Endometrium (tissue), 2 donors: ENCODE measurements around the gene NIPBL.
"Not testable (repeated sequence)": the region's sequence is repeated elsewhere in the genome, so short reads cannot be mapped to it uniquely, and the experiment has no call there.

Experiments
- FAIRE-seq: peaks from 2 replicates; lab custom pipeline; 2012; peaks lifted over from hg19 to GRCh38; lab: Jason Lieb, UNC
- donor health status: control.
- donor health status: control.

The NIPBL gene

GRCh38 chr5:37034955-37035354, 158.4 kb downstream of the NIPBL start:
- FAIRE-seq, result no peak

GRCh38 chr5:37037840-37038239, 161.3 kb downstream of the NIPBL start:
- no peak for FAIRE-seq

DNA sequence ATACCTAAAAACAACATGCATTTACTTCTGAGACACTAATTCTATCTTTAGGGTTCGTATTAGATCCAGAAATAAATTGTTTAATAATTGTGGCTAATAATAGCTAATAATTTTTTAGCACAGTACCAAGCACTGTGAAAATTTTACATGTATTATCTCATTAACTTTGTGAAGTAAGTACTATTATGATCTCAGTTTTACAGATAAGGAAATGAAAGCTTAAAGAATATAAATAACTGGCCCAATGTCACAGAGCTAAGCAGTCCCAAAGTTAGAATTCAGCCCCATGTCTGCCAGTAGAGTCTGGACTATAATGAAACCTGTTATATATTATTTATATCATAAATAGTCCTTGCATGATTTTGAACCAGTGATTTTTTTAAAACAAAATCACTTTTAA, 163.3 kb downstream of the NIPBL start:
- no peak for FAIRE-seq

- no peak for FAIRE-seq
Measured at GRCh38 chr5:37043693-37044092, 167.1 kb downstream of the NIPBL start.

GRCh38 chr5:37044120-37044519, 167.6 kb downstream of the NIPBL start:
- FAIRE-seq, result no peak

DNA sequence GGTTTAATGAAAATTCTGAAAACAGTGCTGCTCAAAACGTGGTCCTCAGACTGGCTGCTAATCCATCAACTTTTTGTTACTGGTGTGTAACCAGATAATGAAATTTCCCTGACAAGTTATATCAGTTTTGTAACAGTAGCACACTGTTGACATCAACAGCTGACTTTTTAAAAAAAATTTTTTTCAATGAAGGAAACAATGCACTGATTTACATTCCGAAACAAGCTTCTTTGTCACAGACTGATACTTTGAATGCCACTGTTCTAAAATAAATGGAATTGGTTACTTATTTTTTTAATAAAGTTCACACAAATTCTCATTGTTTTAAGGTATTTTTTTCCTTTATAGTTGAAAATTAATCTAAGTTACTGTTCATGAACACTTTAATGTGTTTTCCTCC, 169.1 kb downstream of the NIPBL start:
- FAIRE-seq, result no peak

GRCh38 chr5:37047947-37048346, 171.4 kb downstream of the NIPBL start:
- FAIRE-seq, result no peak

- no peak for FAIRE-seq
Measured at GRCh38 chr5:37054391-37054790, 177.8 kb downstream of the NIPBL start.

DNA sequence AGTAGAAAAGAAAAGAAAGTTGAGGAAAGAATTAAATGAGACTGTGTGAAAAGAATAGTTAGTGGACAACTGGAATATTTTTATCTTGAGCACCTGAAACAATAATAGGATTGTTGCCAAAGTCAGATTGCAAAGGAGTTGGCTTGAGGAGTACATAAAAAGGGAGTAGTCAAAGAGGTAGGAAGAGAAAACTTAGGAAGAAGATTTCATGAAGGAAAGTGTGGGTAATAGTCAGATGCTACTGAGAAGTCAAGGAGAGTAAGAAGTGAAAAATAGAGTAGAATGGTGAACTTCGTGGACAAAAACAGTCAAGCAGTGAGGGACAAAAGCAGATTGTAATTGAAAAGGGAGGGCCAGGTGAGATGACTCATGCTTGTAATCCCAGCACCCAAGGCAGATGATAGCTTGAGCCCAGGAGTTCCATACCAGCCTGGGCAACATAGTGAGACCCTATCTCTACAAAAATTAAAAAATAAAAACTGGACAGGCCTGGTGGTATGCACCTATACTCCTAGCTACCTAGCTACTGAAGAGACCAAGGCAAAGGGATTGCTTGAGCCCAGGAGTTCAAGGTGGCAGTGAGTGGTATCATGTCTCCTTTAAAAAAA, 178.9 kb downstream of the NIPBL start:
- no peak for FAIRE-seq

GRCh38 chr5:37056762-37057161, 180.2 kb downstream of the NIPBL start:
- FAIRE-seq, result no peak

- no peak for FAIRE-seq
Measured at GRCh38 chr5:37060030-37060429, 183.5 kb downstream of the NIPBL start.

DNA sequence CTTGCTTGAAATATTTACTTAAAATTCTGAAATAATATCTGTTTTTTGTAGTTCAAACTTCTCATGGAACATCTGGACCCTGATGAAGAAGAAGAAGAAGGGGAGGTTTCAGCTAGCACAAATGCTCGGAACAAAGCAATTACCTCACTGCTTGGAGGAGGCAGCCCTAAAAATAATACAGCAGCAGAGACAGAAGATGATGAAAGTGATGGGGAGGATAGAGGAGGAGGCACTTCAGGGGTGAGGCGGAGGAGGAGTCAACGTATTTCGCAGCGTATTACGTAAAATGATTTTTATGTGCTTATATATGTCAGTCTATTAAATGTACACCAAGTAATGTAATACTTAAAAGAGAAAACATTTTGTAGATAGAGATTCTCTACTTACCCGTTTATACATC, 187.2 kb downstream of the NIPBL start:
- FAIRE-seq, result no peak

- no peak for FAIRE-seq
Measured at GRCh38 chr5:37064442-37064841, 187.9 kb downstream of the NIPBL start.

DNA sequence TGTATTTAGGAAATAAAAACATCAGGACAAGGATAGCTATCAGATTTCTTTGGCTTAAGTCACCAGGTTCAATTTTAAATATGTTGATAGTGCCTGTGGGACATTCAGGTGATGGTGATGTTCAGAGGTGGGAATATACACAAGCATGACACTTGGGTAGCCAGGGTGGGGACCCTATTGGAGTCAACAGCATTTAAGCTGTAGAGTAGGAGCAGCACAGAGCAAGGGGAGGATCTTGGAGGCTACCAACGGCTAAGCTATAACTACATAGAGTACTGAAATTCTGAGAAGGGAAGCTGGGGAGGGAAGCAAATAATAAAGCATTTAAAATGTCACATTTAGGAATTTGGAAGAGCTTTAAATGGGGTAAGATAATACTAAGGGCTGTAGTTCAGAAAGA, 194.9 kb downstream of the NIPBL start:
- no peak for FAIRE-seq

GRCh38 chr5:37071901-37072581, 195.5 kb downstream of the NIPBL start:
- no peak for FAIRE-seq

DNA sequence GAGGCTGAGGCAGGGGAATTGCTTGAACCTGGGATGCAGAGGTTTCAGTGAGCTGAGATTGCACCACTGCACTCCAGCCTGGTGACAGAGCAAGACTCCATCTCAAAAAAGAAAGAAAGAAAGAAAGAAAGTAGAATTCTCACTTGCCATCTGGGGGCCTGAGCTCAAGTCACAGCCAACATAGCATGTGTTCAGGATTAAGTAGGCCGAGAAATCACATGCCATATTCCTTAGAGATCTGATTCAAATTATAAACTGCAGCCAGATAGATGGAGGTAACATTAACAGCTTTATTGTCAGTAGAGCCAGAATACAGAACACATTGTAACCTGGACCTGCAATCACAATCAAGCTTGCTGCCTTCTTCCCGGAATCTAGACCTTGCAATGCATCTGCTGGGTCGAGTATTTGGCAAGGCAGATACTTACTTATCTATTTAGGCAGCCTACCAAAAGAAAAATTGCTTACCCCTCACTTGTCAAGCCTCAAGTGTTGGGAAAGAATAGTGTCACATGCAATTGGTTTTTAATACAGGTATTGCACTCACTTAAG, 198.9 kb downstream of the NIPBL start:
- FAIRE-seq, result no peak

GRCh38 chr5:37077146-37077545, 200.6 kb downstream of the NIPBL start:
- FAIRE-seq, result no peak

- FAIRE-seq, result no peak
Measured at GRCh38 chr5:37080697-37081096, 204.1 kb downstream of the NIPBL start.

DNA sequence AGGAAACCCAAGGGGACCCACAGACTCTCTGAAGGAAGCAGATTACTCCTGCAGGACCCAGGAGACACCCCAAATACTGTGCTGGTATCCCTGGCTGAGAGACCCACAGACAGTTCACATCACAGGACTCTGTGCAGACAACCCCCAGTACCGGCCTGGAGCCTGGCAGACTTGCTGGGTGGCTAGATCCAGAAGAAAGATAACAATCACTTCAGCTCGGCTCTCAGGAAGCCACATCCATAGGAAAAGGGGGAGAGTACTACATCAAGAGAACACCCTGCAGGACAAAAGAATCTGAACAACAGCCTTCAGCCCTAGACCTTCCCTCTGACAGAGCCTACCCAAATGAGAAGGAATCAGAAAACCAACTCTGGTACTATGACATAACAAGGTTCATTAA, 206.4 kb downstream of the NIPBL start:
- FAIRE-seq, result not testable (repeated sequence)

DNA sequence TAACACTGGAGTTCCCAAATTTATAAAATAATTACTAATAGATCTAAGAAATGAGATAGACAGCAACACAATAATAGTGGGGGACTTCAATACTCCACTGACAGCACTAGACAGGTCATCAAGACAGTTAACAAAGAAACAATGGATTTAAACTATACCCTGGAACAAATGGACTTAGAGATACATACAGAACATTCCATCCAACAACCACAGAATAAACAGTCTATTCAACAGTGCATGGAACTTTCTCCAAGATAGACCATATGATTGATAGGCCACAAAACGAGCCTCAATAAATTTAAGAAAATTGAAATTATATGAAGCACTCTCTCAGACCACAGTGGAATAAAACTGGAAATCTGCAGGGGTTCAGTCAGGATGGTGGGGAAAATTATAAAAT, 209.5 kb downstream of the NIPBL start:
- not testable (repeated sequence) for FAIRE-seq

DNA sequence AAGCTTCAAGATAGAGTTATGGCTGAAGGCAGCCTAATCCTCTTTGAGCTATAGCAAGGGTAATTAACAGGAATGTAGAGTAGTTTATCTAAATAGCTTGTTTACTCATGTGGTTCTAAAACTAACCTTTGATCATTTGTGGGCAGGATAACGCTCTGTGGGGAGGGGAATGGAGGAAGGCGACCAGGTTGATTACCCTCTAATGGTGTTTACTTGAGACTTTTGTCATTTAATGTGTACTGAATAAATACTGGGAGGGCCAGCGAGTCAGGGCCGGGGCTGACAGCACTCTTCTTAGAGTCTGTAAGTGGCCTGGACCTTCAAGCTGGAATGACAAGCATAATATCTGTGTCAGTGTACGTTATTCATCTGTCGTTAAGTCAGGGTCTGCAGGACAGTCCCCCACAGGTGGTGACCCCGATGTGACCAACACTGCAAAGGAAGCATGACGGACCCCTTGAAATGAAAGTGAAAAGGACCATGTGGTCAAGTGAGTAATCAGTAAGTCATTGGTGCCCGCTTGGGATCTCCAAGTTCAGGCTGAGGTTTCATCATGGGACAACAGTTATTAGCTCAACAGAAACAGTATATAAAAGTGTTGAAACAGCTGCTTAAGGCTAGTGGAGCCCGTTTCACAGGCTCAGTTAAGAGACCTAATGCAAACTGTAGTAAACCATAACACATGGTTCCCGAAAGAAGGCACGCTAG, 210.1 kb downstream of the NIPBL start:
- FAIRE-seq, result no peak

DNA sequence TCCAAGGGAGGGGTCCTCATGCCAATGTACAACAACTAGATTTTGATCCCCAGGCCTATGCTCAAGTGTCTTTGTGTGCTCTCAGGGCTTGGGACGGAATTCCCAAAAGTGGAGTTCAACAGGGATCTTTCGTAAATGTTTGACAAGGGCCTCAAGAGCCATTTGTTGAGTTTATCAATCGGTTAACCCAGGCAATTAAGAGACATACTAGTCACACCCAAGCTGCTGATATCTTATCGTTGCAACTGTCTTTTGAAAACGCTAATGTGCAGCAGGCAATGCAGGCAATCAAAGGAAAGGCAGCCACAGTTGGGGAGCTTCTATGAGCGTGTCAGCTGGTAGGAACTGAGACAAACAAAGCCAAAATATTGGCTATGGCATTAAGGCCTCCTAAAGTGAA, 211.4 kb downstream of the NIPBL start:
- no peak for FAIRE-seq

DNA sequence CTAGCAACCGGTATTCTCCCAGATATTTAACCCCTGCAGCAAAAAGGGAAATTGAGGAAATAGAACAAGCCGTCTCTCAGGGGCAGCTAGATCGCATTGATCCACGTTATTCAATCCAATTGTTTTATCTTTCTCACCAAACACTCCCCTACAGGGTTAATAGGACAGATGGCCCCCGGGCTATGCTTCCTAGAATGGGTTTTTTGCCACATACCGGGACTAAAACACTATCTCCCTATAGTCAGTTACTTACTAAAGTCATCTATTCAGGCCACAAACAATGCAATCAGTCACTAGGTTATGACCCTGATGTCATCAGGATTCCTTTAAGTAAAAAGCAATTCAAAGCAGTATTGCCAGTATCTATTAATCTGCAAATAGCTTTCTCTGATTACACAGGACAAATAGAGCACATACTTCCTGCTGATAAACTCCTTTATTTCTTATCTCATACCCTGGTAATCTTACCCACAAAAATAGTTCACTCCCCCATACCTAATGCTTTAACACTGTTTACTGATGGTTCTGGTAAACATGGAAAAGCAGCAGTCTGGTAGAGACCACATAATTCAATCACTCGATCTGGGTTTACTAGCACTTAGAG, 213.7 kb downstream of the NIPBL start:
- FAIRE-seq, result no peak
